Measurements from ENCODE around the gene NDUFV1.
A peak's percentile ranks its signal among the peaks of the same experiment; 100 is the strongest.

NDUFV1 gene

DNA sequence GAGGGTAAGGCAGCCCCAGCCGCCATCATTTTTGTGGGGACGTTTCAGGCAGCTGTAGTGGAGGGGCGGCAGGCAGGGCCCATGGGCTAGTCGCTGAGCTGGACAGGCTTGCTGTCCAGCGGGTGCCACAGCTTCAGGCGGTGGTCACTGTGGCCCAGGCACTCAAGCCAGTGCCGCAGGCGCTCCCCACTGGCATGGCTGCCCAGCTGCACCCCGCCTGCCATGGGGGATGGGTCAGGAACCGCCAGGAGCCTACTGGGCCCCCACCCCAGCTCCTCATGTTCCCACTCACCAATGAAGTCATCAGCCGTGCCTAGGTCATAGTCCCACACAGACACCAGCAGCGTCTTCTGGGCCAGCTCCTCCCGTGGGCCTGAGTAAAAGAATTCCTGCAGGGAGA is 6.0 kb downstream of the NDUFV1 start:
- Histone ChIP-seq H3K9me3 (ENCODE audit: low read depth, low read length) (no peaks in the 10 kb centered on the region), H3K36me3 (ENCODE audit: insufficient read depth, low read length) (peaks cover 31% of the 10 kb centered on the region; the same call in 1 of the 2 replicates), H3K27ac (no peak overlapping the region), H3K4me3 (no peak overlapping the region), H3K9ac (ENCODE audit: insufficient read length) (no peak overlapping the region)
- TF ChIP-seq POLR2AphosphoS5 (IDR thresholded peaks at IDR 0.05; ENCODE audit: borderline replicate concordance, low read depth, low read length) (no peak), EZH2 (IDR thresholded peaks at IDR 0.05) (no peak), FOXP2 (optimal IDR thresholded peaks at IDR 0.05; ENCODE audit: control extremely low read depth, extremely low read length, insufficient read depth) (no peak)
- DNase-seq (ENCODE audit: low read depth, low spot score) = no peak

GRCh38 chr11:67613313-67613959 is 6.7 kb downstream of the NDUFV1 start:
- TF ChIP-seq POLR2AphosphoS5 (IDR thresholded peaks at IDR 0.05; ENCODE audit: borderline replicate concordance, low read depth, low read length) = no peak
- TF ChIP-seq EZH2 (IDR thresholded peaks at IDR 0.05) = no peak
- TF ChIP-seq FOXP2 (optimal IDR thresholded peaks at IDR 0.05; ENCODE audit: control extremely low read depth, extremely low read length, insufficient read depth) = no peak
- DNase-seq (ENCODE audit: low read depth, low spot score) = no peak
- H3K9me3 ChIP-seq (ENCODE audit: low read depth, low read length) = no peaks in the 10 kb centered on the region
- H3K9ac ChIP-seq (ENCODE audit: insufficient read length) = no peak overlapping the region
- 0 out of 2 replicates have a peak overlapping the region, but pooled peaks have one; percentile 31 for H3K27ac ChIP-seq
- peak overlapping the region; percentile 73 for H3K4me3 ChIP-seq
- H3K36me3 ChIP-seq (ENCODE audit: insufficient read depth, low read length) = peaks cover 31% of the 10 kb centered on the region; the same call in 1 of the 2 replicates

DNA sequence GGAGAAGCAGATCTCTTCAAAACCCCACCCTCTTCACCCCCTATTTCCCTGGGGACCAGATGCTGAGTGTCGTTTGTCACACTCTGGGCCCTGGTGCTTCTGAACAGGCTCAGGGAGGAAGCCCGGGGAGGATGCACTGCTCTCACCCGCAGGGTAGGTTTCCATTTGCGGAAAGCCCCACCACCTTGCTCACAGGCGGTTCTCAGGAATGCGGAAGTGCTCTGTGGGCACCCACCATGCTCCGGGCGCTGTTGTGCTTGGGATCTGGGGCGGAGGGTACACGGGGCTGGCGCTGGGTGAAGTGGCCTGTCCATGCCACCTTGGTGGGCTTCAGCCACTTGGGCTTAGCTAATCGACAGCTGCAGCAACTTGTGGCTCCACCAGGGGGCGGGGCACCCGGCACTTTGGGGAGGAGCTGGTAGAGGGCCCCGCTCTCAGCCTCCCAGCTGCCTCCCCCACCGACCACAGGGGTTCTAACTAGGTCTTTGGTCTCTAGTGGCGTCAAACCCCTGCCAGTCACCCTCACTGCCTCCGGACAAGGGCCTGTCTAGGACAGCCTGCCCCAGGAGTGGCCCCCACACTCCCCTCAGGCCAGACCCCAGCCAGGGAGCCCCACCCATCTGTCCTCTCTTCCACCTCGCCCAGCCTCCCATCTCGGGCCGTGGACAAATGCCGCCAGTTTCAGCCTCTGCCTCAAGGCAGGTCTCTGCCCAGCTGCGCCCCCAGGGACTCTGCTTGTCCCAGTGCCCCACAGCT is 7.4 kb downstream of the NDUFV1 start:
- peak overlapping the region; percentile 55 for H3K9ac ChIP-seq (ENCODE audit: insufficient read length)
- H3K9me3 ChIP-seq (ENCODE audit: low read depth, low read length) = no peaks in the 10 kb centered on the region
- H3K36me3 ChIP-seq (ENCODE audit: insufficient read depth, low read length) = peaks cover 24% of the 10 kb centered on the region; the same call in 1 of the 2 replicates
- H3K4me3 ChIP-seq = peak overlapping the region; percentile 73
- H3K27ac ChIP-seq = peak overlapping the region; percentile 54; the same call in 1 of the 2 replicates
- TF ChIP-seq POLR2AphosphoS5 (IDR thresholded peaks at IDR 0.05; ENCODE audit: borderline replicate concordance, low read depth, low read length) (peak; percentile 54; the same call in 1 of the 2 replicates), FOXP2 (optimal IDR thresholded peaks at IDR 0.05; ENCODE audit: control extremely low read depth, extremely low read length, insufficient read depth) (no peak)
- DNase-seq (ENCODE audit: low read depth, low spot score) = no peak

DNA sequence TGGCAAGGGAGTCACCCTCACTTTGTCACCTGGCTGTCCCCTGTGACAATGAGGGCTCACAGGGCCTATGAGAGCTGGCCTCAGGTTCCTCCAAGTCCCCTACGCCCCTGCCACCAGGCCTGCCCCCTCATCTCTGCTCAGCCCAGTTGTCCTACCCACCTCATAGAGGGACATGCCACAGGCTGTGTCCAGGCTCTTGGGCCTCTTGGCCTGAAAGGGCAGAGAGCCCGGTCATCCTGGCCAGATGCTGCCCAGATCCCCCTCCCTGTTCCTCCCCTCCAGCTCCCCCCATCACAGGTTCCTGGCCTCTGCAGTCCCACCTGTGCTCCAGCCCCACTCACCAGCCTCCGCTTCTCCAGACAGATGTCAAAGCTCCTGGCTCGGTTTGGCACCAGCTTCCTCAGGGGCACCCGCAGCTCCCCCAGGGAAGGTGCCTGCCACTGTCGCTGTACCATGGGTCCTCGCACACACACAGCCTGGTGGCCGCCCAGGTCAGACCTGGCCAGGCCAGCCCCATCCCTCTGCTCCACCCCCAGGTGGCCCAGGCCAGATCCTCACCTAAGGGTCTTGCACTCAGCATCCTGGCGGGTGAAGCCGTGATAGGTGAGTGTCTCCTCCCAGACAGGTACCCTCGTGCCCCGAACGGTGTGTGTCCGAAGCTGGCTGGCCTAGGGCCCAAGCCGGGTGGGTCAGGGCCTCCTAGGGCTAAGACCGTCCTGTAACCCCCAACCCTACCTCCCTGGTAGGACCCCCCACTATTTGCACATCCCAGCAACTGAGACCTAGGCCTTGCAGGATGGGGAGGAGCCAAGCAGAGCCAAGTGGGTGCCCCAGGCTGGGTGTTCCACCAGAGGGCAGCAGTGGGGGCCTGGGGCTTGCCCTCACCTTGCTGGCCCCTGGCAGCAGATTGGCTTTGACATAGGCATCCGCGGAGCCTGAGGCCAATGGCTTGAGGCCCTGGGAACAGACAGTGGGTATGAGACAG is 8.3 kb downstream of the NDUFV1 start:
- H3K9ac ChIP-seq (ENCODE audit: insufficient read length) = no peak overlapping the region
- DNase-seq (ENCODE audit: low read depth, low spot score) = no peak
- H3K4me3 ChIP-seq = no peak overlapping the region
- TF ChIP-seq EZH2 (IDR thresholded peaks at IDR 0.05) (no peak), POLR2AphosphoS5 (IDR thresholded peaks at IDR 0.05; ENCODE audit: borderline replicate concordance, low read depth, low read length) (no peak), FOXP2 (optimal IDR thresholded peaks at IDR 0.05; ENCODE audit: control extremely low read depth, extremely low read length, insufficient read depth) (no peak)
- H3K27ac ChIP-seq = no peak overlapping the region
- H3K36me3 ChIP-seq (ENCODE audit: insufficient read depth, low read length) = peaks cover 19% of the 10 kb centered on the region; the same call in 1 of the 2 replicates
- H3K9me3 ChIP-seq (ENCODE audit: low read depth, low read length) = no peaks in the 10 kb centered on the region

- no peak for DNase-seq (ENCODE audit: low read depth, low spot score)
- Histone ChIP-seq H3K9me3 (ENCODE audit: low read depth, low read length) (no peaks in the 10 kb centered on the region), H3K36me3 (ENCODE audit: insufficient read depth, low read length) (peaks cover 11% of the 10 kb centered on the region; the same call in 1 of the 2 replicates), H3K27ac (no peak overlapping the region), H3K9ac (ENCODE audit: insufficient read length) (no peak overlapping the region), H3K4me3 (no peak overlapping the region)
- TF ChIP-seq FOXP2 (optimal IDR thresholded peaks at IDR 0.05; ENCODE audit: control extremely low read depth, extremely low read length, insufficient read depth) = no peak
- TF ChIP-seq EZH2 (IDR thresholded peaks at IDR 0.05) = no peak
- no peak for TF ChIP-seq POLR2AphosphoS5 (IDR thresholded peaks at IDR 0.05; ENCODE audit: borderline replicate concordance, low read depth, low read length)
Measured at GRCh38 chr11:67615728-67616430, 9.1 kb downstream of the NDUFV1 start.

- Histone ChIP-seq H3K9ac (ENCODE audit: insufficient read length) (no peak overlapping the region), H3K36me3 (ENCODE audit: insufficient read depth, low read length) (peaks cover 3% of the 10 kb centered on the region; the same call in 1 of the 2 replicates), H3K27ac (no peak overlapping the region), H3K4me3 (no peak overlapping the region), H3K9me3 (ENCODE audit: low read depth, low read length) (no peaks in the 10 kb centered on the region)
- no peak for DNase-seq (ENCODE audit: low read depth, low spot score)
- no peak for TF ChIP-seq FOXP2 (optimal IDR thresholded peaks at IDR 0.05; ENCODE audit: control extremely low read depth, extremely low read length, insufficient read depth)
- no peak for TF ChIP-seq EZH2 (IDR thresholded peaks at IDR 0.05)
- TF ChIP-seq POLR2AphosphoS5 (IDR thresholded peaks at IDR 0.05; ENCODE audit: borderline replicate concordance, low read depth, low read length) = no peak
Measured at GRCh38 chr11:67616431-67617242, 9.9 kb downstream of the NDUFV1 start.
